D721Med (cell line): Measurements from ENCODE around the gene HIGD1B.

Source experiments
- DNase-seq: peaks from one replicate; pipeline ENCODE4 v3.0.0; 2011; ENCODE audit warnings: low spot score; ENCODE audit not compliant: insufficient read length
- FAIRE-seq: peaks from 2 replicates; lab custom pipeline; 2011; peaks lifted over from hg19 to GRCh38; lab: Jason Lieb, UNC
- CTCF ChIP-seq: IDR thresholded peaks from 2 replicates; pipeline ENCODE4 v1.5.1; 2012; ENCODE audit warnings: mild to moderate bottlenecking, control low read depth; ENCODE audit not compliant: insufficient read depth; ENCODE audit errors: missing control alignments

Gene HIGD1B

GRCh38 chr17:44879376-44879775 lies 31.7 kb downstream of the HIGD1B start:
- FAIRE-seq (no peak), DNase-seq (no peak)
- TF ChIP-seq CTCF, result no peak

GRCh38 chr17:44880062-44880461 lies 32.4 kb downstream of the HIGD1B start:
- DNase-seq (no peak), FAIRE-seq (no peak)
- no peak for TF ChIP-seq CTCF

GRCh38 chr17:44881145-44881544 lies 33.5 kb downstream of the HIGD1B start:
- DNase-seq (no peak), FAIRE-seq (no peak)
- no peak for TF ChIP-seq CTCF

GRCh38 chr17:44884941-44885340 lies 37.3 kb downstream of the HIGD1B start:
- DNase-seq, result no peak
- FAIRE-seq, result no peak
- no peak for TF ChIP-seq CTCF

- DNase-seq, result no peak
These were observed 39.3 kb downstream of the HIGD1B start for GRCh38 chr17:44887016-44887415.

GRCh38 chr17:44887971-44888954 lies 40.6 kb downstream of the HIGD1B start:
- FAIRE-seq (no peak), DNase-seq (no peak)
- no peak for TF ChIP-seq CTCF

More at GRCh38 chr17:44887016-44887415, 39.3 kb downstream of the HIGD1B start:
- TF ChIP-seq CTCF, result no peak
- no peak for FAIRE-seq

GRCh38 chr17:44889003-44889402 lies 41.3 kb downstream of the HIGD1B start:
- TF ChIP-seq CTCF, result no peak
- no peak for FAIRE-seq
- DNase-seq, result no peak
